Activated CD8-positive, alpha-beta memory T cell treated with anti-CD3 and anti-CD28 coated beads for 48 hours (primary cell): ENCODE data around the gene C4orf54.

ENCODE experiments used
- DNase-seq, 3 experiments: peaks; one replicate each; pipeline ENCODE4 v3.0.0-alpha.2; 2020; ENCODE audit warnings: low read depth in 2 of 3, low spot score in 2 of 3

C4orf54 gene

GRCh38 chr4:99652596-99653436 is 4.8 kb downstream of the C4orf54 start:
- DNase-seq = no peak

- no peak for DNase-seq
These were observed 5.7 kb downstream of the C4orf54 start for GRCh38 chr4:99651811-99652485.

- no peak for DNase-seq
These were observed 6.4 kb downstream of the C4orf54 start for GRCh38 chr4:99651016-99651769.

GRCh38 chr4:99649778-99650177 is 7.8 kb downstream of the C4orf54 start:
- DNase-seq = no peak

GRCh38 chr4:99649208-99649607 is 8.4 kb downstream of the C4orf54 start:
- DNase-seq = no peak

GRCh38 chr4:99648321-99648720 is 9.3 kb downstream of the C4orf54 start:
- no peak for DNase-seq

GRCh38 chr4:99647071-99647470 is 10.6 kb downstream of the C4orf54 start:
- no peak for DNase-seq

- DNase-seq = no peak
These were observed 12.0 kb downstream of the C4orf54 start for GRCh38 chr4:99645638-99646037.

GRCh38 chr4:99645036-99645435 is 12.6 kb downstream of the C4orf54 start:
- no peak for DNase-seq

GRCh38 chr4:99644453-99644852 is 13.2 kb downstream of the C4orf54 start:
- DNase-seq = no peak

- no peak for DNase-seq
These were observed 14.7 kb downstream of the C4orf54 start for GRCh38 chr4:99642725-99643489.

GRCh38 chr4:99640676-99641075 is 17.0 kb downstream of the C4orf54 start:
- DNase-seq = no peak

GRCh38 chr4:99637174-99637573 is 20.5 kb downstream of the C4orf54 start:
- DNase-seq = no peak

GRCh38 chr4:99636422-99636821 is 21.2 kb downstream of the C4orf54 start:
- DNase-seq = no peak

- DNase-seq = no peak
These were observed 22.0 kb downstream of the C4orf54 start for GRCh38 chr4:99635601-99636000.

GRCh38 chr4:99634742-99635360 is 22.8 kb downstream of the C4orf54 start:
- no peak for DNase-seq

GRCh38 chr4:99633772-99634171 is 23.9 kb downstream of the C4orf54 start:
- no peak for DNase-seq

GRCh38 chr4:99630857-99631360 is 26.7 kb downstream of the C4orf54 start:
- DNase-seq = no peak

GRCh38 chr4:99629962-99630554 is 27.6 kb downstream of the C4orf54 start:
- no peak for DNase-seq

GRCh38 chr4:99628040-99628439 is 29.6 kb downstream of the C4orf54 start:
- DNase-seq = no peak
